HEK293T (cell line): ENCODE data around the gene ARHGEF1.

Source experiments
- CTCF ChIA-PET: fragments of 350-600 bp; formaldehyde crosslinking; extraction: SDS; loops from one replicate; lab custom pipeline; 2021; ENCODE audit warnings: antibody characterized with exemption, inconsistent platforms; lab: Yijun Ruan, JAX
- POLR2A ChIA-PET: fragments of 350-600 bp; formaldehyde crosslinking; extraction: SDS; loops from one replicate; lab custom pipeline; 2020; ENCODE audit warnings: antibody characterized with exemption, inconsistent platforms; lab: Yijun Ruan, JAX
- DNase-seq: peaks from one replicate; pipeline ENCODE4 v3.0.0; 2012; ENCODE audit warnings: mixed read lengths; ENCODE audit errors: extremely low spot score
- ARNT ChIP-seq: fragments of 450-650 bp; IDR thresholded peaks from 2 replicates; pipeline ENCODE4 v1.6.1; 2017; ENCODE audit warnings: mild to moderate bottlenecking
- BHLHE40 ChIP-seq: fragments of 450-650 bp; IDR thresholded peaks from 2 replicates; pipeline ENCODE4 v1.6.1; 2016; ENCODE audit warnings: mild to moderate bottlenecking, moderate library complexity, borderline replicate concordance
- CTBP1 ChIP-seq: fragments of 450-650 bp; IDR thresholded peaks from 2 replicates; pipeline ENCODE4 v1.6.1; 2016; ENCODE audit warnings: borderline replicate concordance
- ELF4 ChIP-seq: fragments of 450-650 bp; IDR thresholded peaks from 2 replicates; pipeline ENCODE4 v1.6.1; 2017; ENCODE audit warnings: antibody characterized with exemption
- FOXA1 ChIP-seq: fragments of 450-650 bp; IDR thresholded peaks from 2 replicates; pipeline ENCODE4 v1.6.1; 2016; ENCODE audit warnings: mild to moderate bottlenecking
- FOXK2 ChIP-seq: fragments of 450-650 bp; IDR thresholded peaks from 2 replicates; pipeline ENCODE4 v1.6.1; 2016; ENCODE audit warnings: mild to moderate bottlenecking
- FOXM1 ChIP-seq: fragments of 450-650 bp; IDR thresholded peaks from 2 replicates; pipeline ENCODE4 v1.6.1; 2017; ENCODE audit warnings: mild to moderate bottlenecking, borderline replicate concordance
- HDGF ChIP-seq: fragments of 450-650 bp; IDR thresholded peaks from 2 replicates; pipeline ENCODE4 v1.6.1; 2017; ENCODE audit warnings: antibody characterized with exemption, borderline replicate concordance
- L3MBTL2 ChIP-seq: fragments of 450-650 bp; conservative IDR thresholded peaks from 2 replicates; pipeline ENCODE4 v1.6.1; 2016; ENCODE audit warnings: mild to moderate bottlenecking
- LEF1 ChIP-seq: fragments of 450-650 bp; IDR thresholded peaks from 2 replicates; pipeline ENCODE4 v1.6.1; 2017; ENCODE audit warnings: mild to moderate bottlenecking, borderline replicate concordance
- NFRKB ChIP-seq: fragments of 450-650 bp; IDR thresholded peaks from 2 replicates; pipeline ENCODE4 v1.6.1; 2016; ENCODE audit warnings: mild to moderate bottlenecking, moderate library complexity
- SP1 ChIP-seq: fragments of 450-650 bp; IDR thresholded peaks from 2 replicates; pipeline ENCODE4 v1.6.1; 2017
- SUZ12 ChIP-seq: fragments of 450-650 bp; IDR thresholded peaks from 2 replicates; pipeline ENCODE4 v1.6.1; 2016; ENCODE audit warnings: mild to moderate bottlenecking
- TARDBP ChIP-seq: fragments of 450-650 bp; IDR thresholded peaks from 2 replicates; pipeline ENCODE4 v1.6.1; 2016
- ZNF384 ChIP-seq: fragments of 450-650 bp; IDR thresholded peaks from 2 replicates; pipeline ENCODE4 v1.6.1; 2016
- TF ChIP-seq, protein P1 (sequence below): fragments of 450-650 bp; IDR thresholded peaks from 2 replicates; pipeline ENCODE4 v1.6.1; 2016

ARHGEF1 gene

DNA sequence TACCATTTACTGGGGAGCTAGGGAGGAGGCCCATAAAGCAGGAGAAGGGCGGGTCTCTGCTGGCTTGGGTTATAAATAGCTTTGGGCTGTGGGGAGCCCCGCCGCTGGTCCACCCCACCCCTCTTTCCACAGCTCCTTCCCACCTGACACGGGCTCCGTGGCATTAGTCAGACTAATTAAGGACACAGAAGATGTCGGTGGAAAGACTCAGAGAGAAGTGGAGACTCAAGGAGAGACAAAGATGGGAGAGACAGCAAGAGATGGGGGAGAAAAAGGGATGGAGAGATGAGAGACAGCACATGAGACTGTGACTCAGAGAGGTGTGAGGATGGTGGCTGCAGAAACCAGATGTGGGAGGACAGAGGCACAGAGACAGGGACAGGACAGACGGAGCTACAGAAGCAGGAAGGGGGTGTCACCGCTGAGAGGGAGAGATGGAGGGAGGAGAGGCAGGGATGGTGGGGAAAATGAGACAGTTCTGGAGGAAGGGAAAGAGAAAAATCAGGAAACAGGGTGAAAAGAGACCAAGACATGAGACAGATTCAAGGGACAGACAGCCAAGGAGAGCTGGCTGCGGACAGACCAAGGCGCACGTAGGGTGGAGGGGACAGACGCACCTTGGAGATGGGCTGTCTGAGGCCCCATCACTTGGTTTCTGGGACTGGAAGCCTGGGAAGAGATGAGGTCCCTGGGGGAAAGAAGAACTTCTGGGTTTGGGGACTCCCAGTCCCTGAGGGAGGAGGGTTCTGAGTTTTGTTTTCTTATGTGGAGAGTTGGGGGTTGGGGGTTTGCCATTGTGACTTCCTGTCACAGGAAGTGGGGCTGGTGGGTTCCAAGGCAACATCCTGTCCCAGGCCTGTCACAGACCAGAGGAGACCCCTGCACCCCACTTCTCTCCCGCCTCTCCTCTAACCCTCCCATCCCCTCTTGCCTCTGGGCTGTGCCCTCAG lies 4.1 kb downstream of the ARHGEF1 start:
- TF ChIP-seq FOXK2 (no peak), CTBP1 (no peak), ZNF384 (no peak), SP1 (no peak), BHLHE40 (no peak), TARDBP (no peak), L3MBTL2 (no peak), LEF1 (no peak)
- TF ChIP-seq, protein P1, sequence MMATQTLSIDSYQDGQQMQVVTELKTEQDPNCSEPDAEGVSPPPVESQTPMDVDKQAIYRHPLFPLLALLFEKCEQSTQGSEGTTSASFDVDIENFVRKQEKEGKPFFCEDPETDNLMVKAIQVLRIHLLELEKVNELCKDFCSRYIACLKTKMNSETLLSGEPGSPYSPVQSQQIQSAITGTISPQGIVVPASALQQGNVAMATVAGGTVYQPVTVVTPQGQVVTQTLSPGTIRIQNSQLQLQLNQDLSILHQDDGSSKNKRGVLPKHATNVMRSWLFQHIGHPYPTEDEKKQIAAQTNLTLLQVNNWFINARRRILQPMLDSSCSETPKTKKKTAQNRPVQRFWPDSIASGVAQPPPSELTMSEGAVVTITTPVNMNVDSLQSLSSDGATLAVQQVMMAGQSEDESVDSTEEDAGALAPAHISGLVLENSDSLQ, result no peak
- no peak for DNase-seq
- ChIA-PET POLR2A (no interaction called here), CTCF (no interaction called here)

DNA sequence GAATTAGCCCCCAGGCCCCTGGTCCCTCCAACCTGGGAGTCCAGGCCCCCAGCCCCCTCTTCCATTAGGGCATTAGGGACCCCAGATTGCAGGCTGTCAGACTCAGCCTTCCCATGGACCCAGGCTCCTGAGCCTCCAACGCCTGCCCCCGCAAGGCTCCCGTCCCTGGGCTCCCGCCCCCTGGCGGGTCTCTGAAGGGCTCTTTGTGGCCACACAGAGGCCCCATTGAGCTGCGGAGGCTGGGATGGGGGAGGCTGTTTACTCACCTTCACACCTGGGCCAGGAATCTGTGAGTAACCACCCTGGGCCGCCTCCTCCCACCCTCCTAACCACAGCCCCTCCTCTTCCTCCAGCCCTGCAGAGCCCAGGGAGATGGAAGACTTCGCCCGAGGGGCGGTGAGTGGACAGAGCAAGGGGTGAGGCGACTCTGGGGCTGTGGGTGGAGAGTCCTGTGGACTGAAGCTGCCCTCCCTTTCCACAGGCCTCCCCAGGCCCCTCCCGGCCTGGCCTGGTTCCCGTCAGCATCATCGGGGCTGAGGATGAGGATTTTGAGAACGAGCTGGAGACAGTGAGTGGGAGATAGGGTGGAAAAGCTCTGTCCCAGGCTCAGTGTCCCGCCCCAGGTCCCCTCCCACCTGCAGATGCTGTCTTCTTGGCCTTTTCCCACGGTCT lies 4.9 kb downstream of the ARHGEF1 start:
- ChIA-PET POLR2A (no interaction called here), CTCF (no interaction called here)
- TF ChIP-seq ARNT (no peak), FOXA1 (no peak), ZNF384 (no peak), L3MBTL2 (no peak), ELF4 (no peak), SP1 (no peak), BHLHE40 (no peak), HDGF (no peak)
- no peak for DNase-seq

DNA sequence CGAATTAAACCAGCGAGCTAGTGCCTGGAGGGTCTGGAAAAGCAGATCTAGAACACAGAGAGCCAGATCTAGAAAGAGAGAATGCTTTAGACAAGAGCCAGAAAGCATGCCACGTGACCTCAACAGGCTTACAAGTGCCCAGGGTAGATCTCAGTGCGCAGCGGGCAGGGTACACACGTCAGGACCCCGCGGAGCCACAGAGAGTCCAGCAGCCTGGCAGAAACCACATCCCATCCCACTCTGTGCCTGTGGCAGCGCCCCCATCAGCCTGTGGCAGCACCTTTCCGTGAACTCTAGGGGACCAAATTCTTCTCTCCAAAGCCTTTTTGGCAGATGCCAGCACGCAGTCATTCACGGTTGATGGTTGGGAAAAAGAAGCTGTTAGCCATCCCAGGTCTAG lies 5.9 kb downstream of the ARHGEF1 start:
- no peak for DNase-seq
- ChIA-PET POLR2A (no interaction called here), CTCF (no interaction called here)
- no peak for TF ChIP-seq TARDBP
- TF ChIP-seq BHLHE40, result no peak
- no peak for TF ChIP-seq FOXA1
- TF ChIP-seq, protein P1, result no peak
- no peak for TF ChIP-seq ARNT

DNA sequence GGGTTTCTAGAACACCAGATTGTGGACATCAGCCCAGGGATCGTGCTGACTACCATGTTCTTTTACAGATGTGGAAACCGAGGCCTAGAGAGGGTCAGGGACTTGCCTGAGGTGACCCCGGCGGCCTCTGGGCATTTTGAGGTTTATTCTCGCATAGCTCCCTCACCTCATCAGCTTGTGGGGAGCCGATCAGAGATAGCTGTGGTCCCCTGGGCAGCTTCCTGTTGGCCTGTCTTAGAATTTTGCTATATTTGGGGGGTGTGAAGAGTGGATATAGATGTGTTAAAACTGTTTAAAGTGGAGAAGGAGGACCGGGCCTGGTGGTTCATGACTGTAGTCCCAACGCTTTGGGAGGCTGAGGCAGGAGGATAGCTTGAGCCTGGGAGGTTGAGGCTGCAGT lies 6.9 kb downstream of the ARHGEF1 start:
- TF ChIP-seq LEF1 (no peak), TARDBP (no peak), FOXA1 (no peak), HDGF (no peak), FOXK2 (no peak), SUZ12 (no peak), BHLHE40 (no peak), ELF4 (no peak), ARNT (no peak), FOXM1 (no peak), L3MBTL2 (no peak), NFRKB (no peak), SP1 (no peak), ZNF384 (no peak), CTBP1 (no peak)
- TF ChIP-seq, protein P1, result no peak
- POLR2A ChIA-PET, result no interaction called here
- DNase-seq, result no peak
- CTCF ChIA-PET, result interaction anchor here (0.7 kb wide), 1 partner anchor 1698 kb away, joined by 3 read pairs; no protein-coding TSS in a partner anchor

DNA sequence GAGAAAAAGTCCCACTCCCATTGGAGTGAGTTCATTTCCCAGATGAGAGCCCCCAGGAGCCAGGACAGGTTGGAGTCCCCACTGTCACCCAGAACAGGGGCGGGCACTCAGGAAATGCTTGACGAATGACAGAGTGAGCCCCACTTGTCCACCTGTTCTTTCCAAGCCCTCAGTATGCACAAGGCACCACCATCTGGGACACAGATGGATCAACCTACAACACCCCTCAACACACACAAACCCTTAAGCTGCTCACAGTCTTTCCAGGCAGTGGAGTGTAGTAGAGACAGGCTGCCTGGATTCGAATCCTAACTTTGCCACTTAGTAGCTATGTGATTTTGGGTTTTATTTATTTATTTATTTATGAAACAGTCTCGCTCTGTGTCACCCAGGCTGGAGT lies 8.0 kb downstream of the ARHGEF1 start:
- CTCF ChIA-PET, result interaction anchor here (0.6 kb wide), 2 partner anchors 20 to 529 kb away, joined by 3 to 6 read pairs; no protein-coding TSS in a partner anchor
- TF ChIP-seq SP1 (no peak), ELF4 (no peak), ARNT (no peak), FOXM1 (no peak), CTBP1 (no peak), L3MBTL2 (no peak), FOXA1 (no peak), HDGF (no peak), SUZ12 (no peak), TARDBP (no peak), FOXK2 (no peak), NFRKB (no peak), LEF1 (no peak), BHLHE40 (no peak), ZNF384 (no peak)
- TF ChIP-seq, protein P1, result no peak
- DNase-seq, result no peak
- POLR2A ChIA-PET, result no interaction called here
